ENCODE results near the gene CH25H.

Gene CH25H

GRCh38 chr10:89240519-89240918 lies 33.4 kb upstream of the CH25H start:
- H2AFZ ChIP-seq: no peak overlapping the region
- no peaks in the 10 kb centered on the region for H3K27me3 ChIP-seq (ENCODE audit: control insufficient read depth, insufficient read depth, low read length)
- H3K4me3 ChIP-seq (ENCODE audit: low read depth, low read length): no peak overlapping the region
- H3K9me3 ChIP-seq (ENCODE audit: control insufficient read depth, low read length): no peaks in the 10 kb centered on the region
- H3K4me2 ChIP-seq (ENCODE audit: low read length): no peak overlapping the region
- no peak overlapping the region for H3K27ac ChIP-seq
- TF ChIP-seq CTCF (IDR thresholded peaks at IDR 0.05): no peak
- H3K79me2 ChIP-seq: no peaks in the 10 kb centered on the region
- H3K4me1 ChIP-seq: no peaks in the 10 kb centered on the region
- H3K36me3 ChIP-seq (ENCODE audit: control insufficient read depth, insufficient read depth, low read length): no peaks in the 10 kb centered on the region
- no peak overlapping the region for H3K9ac ChIP-seq

- Histone ChIP-seq H3K4me1 (peaks cover 12% of the 10 kb centered on the region), H3K4me3 (ENCODE audit: low read depth, low read length) (no peak overlapping the region), H3K9me3 (ENCODE audit: control insufficient read depth, low read length) (no peaks in the 10 kb centered on the region), H3K79me2 (no peaks in the 10 kb centered on the region), H3K36me3 (ENCODE audit: control insufficient read depth, insufficient read depth, low read length) (no peaks in the 10 kb centered on the region), H2AFZ (no peak overlapping the region), H3K4me2 (ENCODE audit: low read length) (no peak overlapping the region), H3K27ac (no peak overlapping the region), H3K27me3 (ENCODE audit: control insufficient read depth, insufficient read depth, low read length) (no peaks in the 10 kb centered on the region), H3K9ac (no peak overlapping the region)
- TF ChIP-seq CTCF (IDR thresholded peaks at IDR 0.05): no peak
Observed at GRCh38 chr10:89238956-89239644, 32.0 kb upstream of the CH25H start.

GRCh38 chr10:89237849-89238248 lies 30.7 kb upstream of the CH25H start:
- Histone ChIP-seq H3K27me3 (ENCODE audit: control insufficient read depth, insufficient read depth, low read length) (no peaks in the 10 kb centered on the region), H3K27ac (no peak overlapping the region)
- no peak for TF ChIP-seq CTCF (IDR thresholded peaks at IDR 0.05)

GRCh38 chr10:89236226-89236797 lies 29.2 kb upstream of the CH25H start:
- TF ChIP-seq CTCF (IDR thresholded peaks at IDR 0.05): no peak
- no peak overlapping the region for H3K9ac ChIP-seq
- no peaks in the 10 kb centered on the region for H3K9me3 ChIP-seq (ENCODE audit: control insufficient read depth, low read length)
- no peak overlapping the region for H2AFZ ChIP-seq
- no peaks in the 10 kb centered on the region for H3K79me2 ChIP-seq
- no peak overlapping the region for H3K4me2 ChIP-seq (ENCODE audit: low read length)
- no peak overlapping the region for H3K27ac ChIP-seq
- H3K4me1 ChIP-seq: peaks cover 16% of the 10 kb centered on the region
- H3K4me3 ChIP-seq (ENCODE audit: low read depth, low read length): no peak overlapping the region
- H3K27me3 ChIP-seq (ENCODE audit: control insufficient read depth, insufficient read depth, low read length): no peaks in the 10 kb centered on the region
- no peaks in the 10 kb centered on the region for H3K36me3 ChIP-seq (ENCODE audit: control insufficient read depth, insufficient read depth, low read length)

More at GRCh38 chr10:89237849-89238248, 30.7 kb upstream of the CH25H start:
- Histone ChIP-seq H3K9ac (no peak overlapping the region), H3K79me2 (no peaks in the 10 kb centered on the region), H3K4me1 (peaks cover 16% of the 10 kb centered on the region), H3K9me3 (ENCODE audit: control insufficient read depth, low read length) (no peaks in the 10 kb centered on the region), H3K36me3 (ENCODE audit: control insufficient read depth, insufficient read depth, low read length) (no peaks in the 10 kb centered on the region), H3K4me2 (ENCODE audit: low read length) (no peak overlapping the region), H3K4me3 (ENCODE audit: low read depth, low read length) (no peak overlapping the region), H2AFZ (no peak overlapping the region)

Data from parathyroid adenoma (tissue), 2 donors.